Hepatocyte (in vitro differentiated cells): ENCODE results near the gene LMF2. TPM values are rescaled to one million over a fixed set of nuclear protein-coding genes. Genes with fewer than 3 reads are reported as not detected.

Experiments
- DNase-seq: peaks from one replicate; pipeline ENCODE4 v3.0.0-alpha.2; 2016; ENCODE audit warnings: low spot score
- H2AFZ ChIP-seq: fragments of 200-600 bp; sonication (generic); 2 replicates; pipeline ENCODE4 v1.6.0; 2016; ENCODE audit warnings: antibody characterized with exemption, mild to moderate bottlenecking
- H3K27ac ChIP-seq: fragments of 200-600 bp; sonication (generic); 2 replicates; pipeline ENCODE4 v1.5.1; 2016; ENCODE audit warnings: mild to moderate bottlenecking
- H3K27me3 ChIP-seq: fragments of 200-600 bp; sonication (generic); 2 replicates; pipeline ENCODE4 v1.6.1; 2016
- H3K36me3 ChIP-seq: fragments of 200-600 bp; sonication (generic); replicated peaks from 2 replicates; pipeline ENCODE4 v1.5.1; 2016; ENCODE audit warnings: low read depth; ENCODE audit not compliant: insufficient read depth
- H3K4me1 ChIP-seq: fragments of 200-600 bp; sonication (generic); 2 replicates; pipeline ENCODE4 v1.5.1; 2016; ENCODE audit warnings: mild to moderate bottlenecking, moderate library complexity; ENCODE audit not compliant: insufficient read depth
- H3K4me2 ChIP-seq: fragments of 200-600 bp; sonication (generic); 2 replicates; pipeline ENCODE4 v1.6.0; 2016
- H3K4me3 ChIP-seq: fragments of 200-600 bp; sonication (generic); 2 replicates; pipeline ENCODE4 v1.5.1; 2016; ENCODE audit warnings: mild to moderate bottlenecking
- H3K79me2 ChIP-seq: fragments of 200-600 bp; sonication (generic); 2 replicates; pipeline ENCODE4 v1.6.0; 2017; ENCODE audit warnings: mild to moderate bottlenecking
- H3K9me2 ChIP-seq: fragments of 200-600 bp; sonication (generic); replicated peaks from 2 replicates; pipeline ENCODE4 v1.6.0; 2017; ENCODE audit warnings: mild to moderate bottlenecking; ENCODE audit not compliant: insufficient read depth
- H3K9me3 ChIP-seq: fragments of 200-600 bp; sonication (generic); 2 replicates; pipeline ENCODE4 v1.5.1; 2016; ENCODE audit warnings: low read depth, mild to moderate bottlenecking
- H4K20me1 ChIP-seq: fragments of 200-600 bp; sonication (generic); 2 replicates; pipeline ENCODE4 v1.6.0; 2016; ENCODE audit warnings: mild to moderate bottlenecking; ENCODE audit not compliant: insufficient read depth, poor library complexity, severe bottlenecking
- EZH2 ChIP-seq: fragments of 200-600 bp; sonication (generic); IDR thresholded peaks from 2 replicates; pipeline ENCODE4 v1.6.1; 2016; ENCODE audit warnings: antibody characterized with exemption, mild to moderate bottlenecking, borderline replicate concordance
- EZH2phosphoT487 ChIP-seq: fragments of 200-600 bp; sonication (generic); IDR thresholded peaks from one replicate; pipeline ENCODE4 v1.6.1; 2018; ENCODE audit warnings: antibody characterized with exemption, mild to moderate bottlenecking, low read depth, moderate library complexity; ENCODE audit not compliant: unreplicated experiment, severe bottlenecking
- WGBS: methylation state at CpG from one replicate; pipeline ENCODE4 v1.1.6; 2016; ENCODE audit warnings: low lambda C conversion rate; ENCODE audit errors: missing lambda C conversion rate; 5-methylcytosine and 5-hydroxymethylcytosine counted together
- polyA plus RNA-seq: library from polyadenylated mRNA; unstranded; fragments of >200 nt; fragmentation: Nextera tagmentation; extraction: Ambion mirVana; gene quantifications from 2 replicates; pipeline ENCODE4 v1.2.1, GENCODE V29; 2016
- total RNA-seq: library from RNA; depleted of rRNA; stranded (reverse); fragments of >200 nt; gene quantifications from 2 replicates; pipeline ENCODE4 v1.2.3, GENCODE V29; 2014
- TF ChIP-seq, protein P1 (sequence below): fragments of 200-600 bp; sonication (generic); IDR thresholded peaks from 2 replicates; pipeline ENCODE4 v1.5.1; 2016; ENCODE audit warnings: antibody characterized with exemption, mild to moderate bottlenecking; ENCODE audit not compliant: poor library complexity

LMF2 gene
- total and polyA plus RNA-seq, 2 experiments from 2014 or later, result 32.8 to 97.6 TPM

DNA sequence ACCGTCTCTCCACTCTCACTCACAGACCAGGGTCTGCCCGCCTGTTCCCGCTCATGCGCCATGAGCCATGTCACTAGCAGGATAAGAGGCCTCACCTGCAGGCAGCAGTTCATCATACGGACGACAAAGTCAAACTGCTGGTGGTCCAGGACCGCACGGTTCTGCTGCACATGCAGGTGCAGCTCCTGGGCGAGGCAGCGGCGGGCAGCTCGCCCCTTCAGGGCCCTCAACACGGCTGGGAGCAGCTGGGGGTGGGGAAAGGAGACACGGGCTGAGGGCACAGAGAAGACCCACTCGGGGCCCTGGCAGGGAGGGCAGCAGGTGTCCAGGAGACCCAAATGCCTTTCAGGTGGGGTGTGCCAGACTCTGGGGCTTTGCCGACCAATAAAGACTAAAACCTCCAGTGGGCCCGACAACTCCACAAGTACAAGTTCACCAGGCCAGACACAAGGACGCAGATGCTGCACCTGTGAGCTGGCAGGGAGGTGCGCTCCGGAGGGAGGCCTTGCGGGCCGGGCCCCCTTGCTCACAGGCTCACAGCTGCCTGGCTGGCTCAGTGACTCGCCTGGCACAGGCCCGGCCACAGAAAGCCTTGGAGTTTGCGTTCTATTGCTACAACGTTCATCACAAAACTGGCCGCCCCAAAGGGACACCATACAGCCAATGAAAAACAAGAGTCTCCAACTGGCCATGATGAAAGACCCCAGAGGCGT, 44.2 kb downstream of the LMF2 start:
- H3K27me3 ChIP-seq, result no peaks in the 10 kb centered on the region
- H3K9me2 ChIP-seq, result no peaks in the 10 kb centered on the region
- no peak overlapping the region for H3K27ac ChIP-seq
- WGBS, result 96% methylated on average over 28 of the region's 28 CpGs
- H3K4me1 ChIP-seq, result no peaks in the 10 kb centered on the region
- no peaks in the 10 kb centered on the region for H3K36me3 ChIP-seq
- H2AFZ ChIP-seq, result no peak overlapping the region
- no peak overlapping the region for H3K4me2 ChIP-seq
- no peak for DNase-seq
- H4K20me1 ChIP-seq, result peaks cover 4% of the 10 kb centered on the region
- TF ChIP-seq EZH2, result no peak
- TF ChIP-seq, protein P1, sequence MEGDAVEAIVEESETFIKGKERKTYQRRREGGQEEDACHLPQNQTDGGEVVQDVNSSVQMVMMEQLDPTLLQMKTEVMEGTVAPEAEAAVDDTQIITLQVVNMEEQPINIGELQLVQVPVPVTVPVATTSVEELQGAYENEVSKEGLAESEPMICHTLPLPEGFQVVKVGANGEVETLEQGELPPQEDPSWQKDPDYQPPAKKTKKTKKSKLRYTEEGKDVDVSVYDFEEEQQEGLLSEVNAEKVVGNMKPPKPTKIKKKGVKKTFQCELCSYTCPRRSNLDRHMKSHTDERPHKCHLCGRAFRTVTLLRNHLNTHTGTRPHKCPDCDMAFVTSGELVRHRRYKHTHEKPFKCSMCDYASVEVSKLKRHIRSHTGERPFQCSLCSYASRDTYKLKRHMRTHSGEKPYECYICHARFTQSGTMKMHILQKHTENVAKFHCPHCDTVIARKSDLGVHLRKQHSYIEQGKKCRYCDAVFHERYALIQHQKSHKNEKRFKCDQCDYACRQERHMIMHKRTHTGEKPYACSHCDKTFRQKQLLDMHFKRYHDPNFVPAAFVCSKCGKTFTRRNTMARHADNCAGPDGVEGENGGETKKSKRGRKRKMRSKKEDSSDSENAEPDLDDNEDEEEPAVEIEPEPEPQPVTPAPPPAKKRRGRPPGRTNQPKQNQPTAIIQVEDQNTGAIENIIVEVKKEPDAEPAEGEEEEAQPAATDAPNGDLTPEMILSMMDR, result no peak
- no peak for TF ChIP-seq EZH2phosphoT487
- peaks cover under 1% of the 10 kb centered on the region for H3K79me2 ChIP-seq
- no peaks in the 10 kb centered on the region for H3K9me3 ChIP-seq
- no peak overlapping the region for H3K4me3 ChIP-seq

DNA sequence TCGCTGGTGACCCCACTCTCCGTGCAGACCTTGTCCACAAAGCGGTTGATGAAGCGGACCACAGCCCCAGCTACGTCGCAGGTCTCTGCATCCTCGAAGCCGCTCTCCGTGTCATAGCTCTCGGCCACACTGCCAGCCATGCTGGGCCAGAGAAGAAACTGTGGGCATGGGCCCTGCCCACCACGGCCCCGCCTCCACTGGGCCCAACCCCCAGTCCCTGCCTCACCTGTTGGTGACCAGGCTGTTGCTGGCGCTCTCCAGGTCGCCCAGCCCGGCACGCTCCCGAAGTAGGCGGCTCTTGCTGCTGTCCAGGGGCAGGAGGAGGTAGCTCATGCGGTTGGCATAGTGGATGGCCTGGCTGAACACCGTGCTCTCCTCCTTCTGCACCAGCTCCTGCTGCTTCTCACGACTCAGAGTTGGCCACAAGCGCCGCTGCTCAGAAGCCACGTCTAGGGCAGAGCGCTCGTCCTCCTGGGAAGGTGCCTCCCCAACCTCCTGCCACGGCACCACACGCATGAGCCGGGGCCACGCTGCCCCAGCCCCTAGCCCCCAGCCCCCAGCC, 45.4 kb downstream of the LMF2 start:
- Histone ChIP-seq H4K20me1 (no peaks in the 10 kb centered on the region), H3K9me2 (no peaks in the 10 kb centered on the region), H3K9me3 (no peaks in the 10 kb centered on the region), H3K4me2 (no peak overlapping the region), H3K27me3 (no peaks in the 10 kb centered on the region), H3K4me1 (no peaks in the 10 kb centered on the region), H3K79me2 (no peaks in the 10 kb centered on the region), H3K36me3 (no peaks in the 10 kb centered on the region), H3K27ac (no peak overlapping the region), H2AFZ (no peak overlapping the region), H3K4me3 (no peak overlapping the region)
- TF ChIP-seq EZH2, result no peak
- no peak for TF ChIP-seq EZH2phosphoT487
- TF ChIP-seq, protein P1, result no peak
- 97% methylated on average over 19 of the region's 30 CpGs for WGBS
- DNase-seq, result no peak

DNA sequence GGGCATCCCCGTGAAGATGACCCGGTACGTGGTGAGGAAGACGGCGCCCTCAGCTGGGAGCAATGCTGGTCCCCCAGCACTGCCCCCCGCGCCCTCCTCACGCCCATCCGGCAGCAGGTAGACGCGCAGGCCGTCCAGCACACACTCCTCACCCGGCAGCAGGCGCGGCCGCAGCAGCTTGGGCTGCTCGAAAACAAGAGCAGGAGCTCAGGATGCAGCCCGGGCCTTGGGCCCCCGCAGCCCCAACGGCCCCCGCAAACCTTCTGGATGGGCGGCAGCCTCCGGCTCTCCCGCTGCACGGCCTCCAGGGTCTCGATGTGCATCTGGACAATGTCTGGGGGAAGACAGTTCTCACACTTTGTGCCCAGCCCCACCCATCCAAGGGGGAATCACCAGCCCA, 46.0 kb downstream of the LMF2 start:
- no peaks in the 10 kb centered on the region for H3K36me3 ChIP-seq
- WGBS, result 96% methylated on average over 17 of the region's 26 CpGs
- no peak overlapping the region for H2AFZ ChIP-seq
- no peak overlapping the region for H3K27ac ChIP-seq
- H4K20me1 ChIP-seq, result no peaks in the 10 kb centered on the region
- no peak for TF ChIP-seq EZH2
- TF ChIP-seq, protein P1, result no peak
- TF ChIP-seq EZH2phosphoT487, result no peak
- H3K27me3 ChIP-seq, result no peaks in the 10 kb centered on the region
- H3K4me3 ChIP-seq, result no peak overlapping the region
- H3K9me3 ChIP-seq, result no peaks in the 10 kb centered on the region
- no peaks in the 10 kb centered on the region for H3K4me1 ChIP-seq
- H3K4me2 ChIP-seq, result no peak overlapping the region
- no peaks in the 10 kb centered on the region for H3K79me2 ChIP-seq
- DNase-seq, result no peak
- no peaks in the 10 kb centered on the region for H3K9me2 ChIP-seq
